ENCODE results near the gene PPOX. TPM values are rescaled to one million over a fixed set of nuclear protein-coding genes. Genes with fewer than 3 reads are reported as not detected.
A peak's percentile ranks its signal among the peaks of the same experiment; 100 is the strongest.

Gene PPOX
- polyA plus RNA-seq, 1 of the 3 experiments (the other 2 are of a cell fraction) = 30.7 TPM

DNA sequence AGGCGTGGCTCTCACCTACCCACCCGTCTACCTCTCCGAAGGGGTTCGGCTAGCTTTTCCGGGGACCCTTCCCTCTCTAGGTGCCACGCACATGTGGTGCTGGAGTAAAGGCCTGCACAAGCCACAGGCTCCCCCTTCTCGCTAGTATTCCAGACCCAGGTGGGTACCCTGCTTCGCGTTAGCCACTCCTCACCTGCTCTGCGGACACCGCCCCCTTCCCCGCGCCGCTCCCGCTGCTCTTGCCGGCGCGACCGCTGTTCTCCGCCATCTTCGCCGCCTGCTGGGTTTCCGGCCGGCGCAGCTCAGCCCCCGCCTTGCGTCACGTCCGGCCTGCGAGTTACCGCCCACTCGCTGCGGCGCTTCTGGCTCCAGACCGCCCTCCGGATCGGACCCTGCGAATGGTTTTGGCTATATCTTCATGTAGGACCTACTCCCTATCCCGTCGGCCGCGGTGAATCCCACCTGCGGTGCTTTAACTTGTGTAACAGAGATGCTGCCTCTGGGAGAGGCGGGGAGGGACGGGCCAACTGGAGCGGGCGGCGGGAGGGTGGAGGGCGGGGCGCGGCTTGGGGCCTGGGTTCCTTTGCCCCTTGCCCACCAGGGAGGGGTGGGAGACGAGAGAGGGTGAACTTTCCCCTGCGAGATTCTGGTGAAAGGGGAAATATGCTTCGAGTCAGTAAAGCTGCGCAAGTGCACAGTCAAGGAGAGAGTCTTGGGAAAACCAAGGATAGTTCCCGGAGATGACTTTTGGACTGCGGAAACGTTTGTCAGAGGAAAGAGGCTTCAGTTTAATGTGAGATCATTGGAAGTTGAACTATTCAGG is 48.3 kb upstream of the PPOX start, which contains the start of the genes NIT1 and PFDN2 (continued):
- TF ChIP-seq, protein P1, sequence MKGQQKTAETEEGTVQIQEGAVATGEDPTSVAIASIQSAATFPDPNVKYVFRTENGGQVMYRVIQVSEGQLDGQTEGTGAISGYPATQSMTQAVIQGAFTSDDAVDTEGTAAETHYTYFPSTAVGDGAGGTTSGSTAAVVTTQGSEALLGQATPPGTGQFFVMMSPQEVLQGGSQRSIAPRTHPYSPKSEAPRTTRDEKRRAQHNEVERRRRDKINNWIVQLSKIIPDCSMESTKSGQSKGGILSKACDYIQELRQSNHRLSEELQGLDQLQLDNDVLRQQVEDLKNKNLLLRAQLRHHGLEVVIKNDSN (IDR thresholded peaks at IDR 0.05; ENCODE audit: borderline replicate concordance, low read depth) = no peak
- TF ChIP-seq TEAD4 (IDR thresholded peaks at IDR 0.05; ENCODE audit: borderline replicate concordance, insufficient read depth) (no peak), GABPA (IDR thresholded peaks at IDR 0.05; ENCODE audit: low read depth) (peak; percentile 89), POLR2AphosphoS5 (IDR thresholded peaks at IDR 0.05; ENCODE audit: low read depth, low read length) (peak; percentile 85), NFIC (IDR thresholded peaks at IDR 0.05; ENCODE audit: borderline replicate concordance) (no peak), SMC3 (IDR thresholded peaks at IDR 0.05; ENCODE audit: low read depth, low read length) (no peak), TCF12 (IDR thresholded peaks at IDR 0.05) (no peak), RXRA (IDR thresholded peaks at IDR 0.05; ENCODE audit: borderline replicate concordance, low read depth) (no peak), SIN3A (IDR thresholded peaks at IDR 0.05; ENCODE audit: borderline replicate concordance, low read depth, low read length) (peak; percentile 53; the same call in 1 of the 2 replicates)
- TF ChIP-seq, protein P2, sequence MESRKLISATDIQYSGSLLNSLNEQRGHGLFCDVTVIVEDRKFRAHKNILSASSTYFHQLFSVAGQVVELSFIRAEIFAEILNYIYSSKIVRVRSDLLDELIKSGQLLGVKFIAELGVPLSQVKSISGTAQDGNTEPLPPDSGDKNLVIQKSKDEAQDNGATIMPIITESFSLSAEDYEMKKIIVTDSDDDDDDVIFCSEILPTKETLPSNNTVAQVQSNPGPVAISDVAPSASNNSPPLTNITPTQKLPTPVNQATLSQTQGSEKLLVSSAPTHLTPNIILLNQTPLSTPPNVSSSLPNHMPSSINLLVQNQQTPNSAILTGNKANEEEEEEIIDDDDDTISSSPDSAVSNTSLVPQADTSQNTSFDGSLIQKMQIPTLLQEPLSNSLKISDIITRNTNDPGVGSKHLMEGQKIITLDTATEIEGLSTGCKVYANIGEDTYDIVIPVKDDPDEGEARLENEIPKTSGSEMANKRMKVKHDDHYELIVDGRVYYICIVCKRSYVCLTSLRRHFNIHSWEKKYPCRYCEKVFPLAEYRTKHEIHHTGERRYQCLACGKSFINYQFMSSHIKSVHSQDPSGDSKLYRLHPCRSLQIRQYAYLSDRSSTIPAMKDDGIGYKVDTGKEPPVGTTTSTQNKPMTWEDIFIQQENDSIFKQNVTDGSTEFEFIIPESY (IDR thresholded peaks at IDR 0.05; ENCODE audit: borderline replicate concordance, low read depth) = no peak
- TF ChIP-seq, protein P3, sequence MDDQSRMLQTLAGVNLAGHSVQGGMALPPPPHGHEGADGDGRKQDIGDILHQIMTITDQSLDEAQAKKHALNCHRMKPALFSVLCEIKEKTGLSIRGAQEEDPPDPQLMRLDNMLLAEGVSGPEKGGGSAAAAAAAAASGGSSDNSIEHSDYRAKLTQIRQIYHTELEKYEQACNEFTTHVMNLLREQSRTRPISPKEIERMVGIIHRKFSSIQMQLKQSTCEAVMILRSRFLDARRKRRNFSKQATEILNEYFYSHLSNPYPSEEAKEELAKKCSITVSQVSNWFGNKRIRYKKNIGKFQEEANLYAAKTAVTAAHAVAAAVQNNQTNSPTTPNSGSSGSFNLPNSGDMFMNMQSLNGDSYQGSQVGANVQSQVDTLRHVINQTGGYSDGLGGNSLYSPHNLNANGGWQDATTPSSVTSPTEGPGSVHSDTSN (IDR thresholded peaks at IDR 0.05) = no peak; the same call in 1 of the 2 replicates

DNA sequence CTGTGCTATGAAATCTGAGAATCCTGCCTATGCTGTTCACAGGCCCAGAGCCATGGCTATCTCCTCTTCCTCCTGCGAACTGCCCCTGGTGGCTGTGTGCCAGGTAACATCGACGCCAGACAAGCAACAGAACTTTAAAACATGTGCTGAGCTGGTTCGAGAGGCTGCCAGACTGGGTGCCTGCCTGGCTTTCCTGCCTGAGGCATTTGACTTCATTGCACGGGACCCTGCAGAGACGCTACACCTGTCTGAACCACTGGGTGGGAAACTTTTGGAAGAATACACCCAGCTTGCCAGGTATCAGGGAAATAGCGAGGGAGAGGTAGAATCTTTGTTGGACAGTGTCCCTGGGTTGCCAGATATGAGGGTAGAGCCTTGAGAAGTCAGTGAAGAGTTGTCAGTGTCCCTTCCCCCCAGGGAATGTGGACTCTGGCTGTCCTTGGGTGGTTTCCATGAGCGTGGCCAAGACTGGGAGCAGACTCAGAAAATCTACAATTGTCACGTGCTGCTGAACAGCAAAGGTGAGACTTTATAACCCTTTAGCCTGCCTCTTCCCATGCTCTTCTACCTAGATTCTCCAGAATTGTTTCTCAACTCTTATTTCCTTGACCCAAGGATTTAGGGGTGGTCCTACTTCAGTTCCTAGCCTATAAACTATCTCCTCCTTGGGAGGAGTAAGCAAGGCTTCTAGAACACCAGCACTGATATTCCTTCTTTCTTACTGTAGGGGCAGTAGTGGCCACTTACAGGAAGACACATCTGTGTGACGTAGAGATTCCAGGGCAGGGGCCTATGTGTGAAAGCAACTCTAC is 46.9 kb upstream of the PPOX start:
- no peaks in the 10 kb centered on the region for H3K9me3 ChIP-seq
- no peak overlapping the region for H2AFZ ChIP-seq (ENCODE audit: low read depth)
- H3K27ac ChIP-seq (ENCODE audit: low read depth in 2 of 2, low read length in 1 of 2) = peak overlapping the region; percentile 90 to 93
- H3K36me3 ChIP-seq (replicated peaks in 1 of 2; ENCODE audit: control insufficient read depth in 1 of 2, insufficient read depth in 2 of 2, low read length in 1 of 2) = peaks cover 30 to 46% of the 10 kb centered on the region in 2 experiments
- no peaks in the 10 kb centered on the region for H3K9me2 ChIP-seq
- H3K9ac ChIP-seq = peak overlapping the region; percentile 93; the same call in 1 of the 2 replicates
- H3K4me3 ChIP-seq (ENCODE audit: low read depth in 2 of 2, low read length in 1 of 2) = peak overlapping the region; percentile 79 to 92
- no peaks in the 10 kb centered on the region for H3K27me3 ChIP-seq (ENCODE audit: insufficient read depth)
- peaks cover 15% of the 10 kb centered on the region for H3F3A ChIP-seq (replicated peaks; ENCODE audit: insufficient read depth)
- peaks cover 22 to 25% of the 10 kb centered on the region in 2 experiments; a peak in 3 of 4 replicates for H3K4me1 ChIP-seq (ENCODE audit: control insufficient read depth in 1 of 2, insufficient read depth in 2 of 2, low read depth in 1 of 2, low read length in 1 of 2)
- CTCF ChIA-PET = interaction anchor here (0.8 to 1.4 kb wide), 2 partner anchors 12 to 31 kb away, joined by 3 to 9 read pairs; partner anchors contain the start of gene DEDD
- peaks cover 62% of the 10 kb centered on the region for H3K79me2 ChIP-seq (ENCODE audit: insufficient read depth)
- H3K4me2 ChIP-seq = peak overlapping the region; percentile 92
- peaks cover 17% of the 10 kb centered on the region for H4K20me1 ChIP-seq (ENCODE audit: insufficient read depth)
- POLR2A ChIA-PET = interaction anchor here (0.9 to 1.7 kb wide), 2 partner anchors 9 to 78 kb away, joined by 3 to 5 read pairs; no protein-coding TSS in a partner anchor
- peak; percentile 39 for DNase-seq
- WGBS (ENCODE audit: low lambda C conversion rate) = 49% methylated on average over 10 of the region's 10 CpGs
- TF ChIP-seq, protein P1 (IDR thresholded peaks at IDR 0.05; ENCODE audit: borderline replicate concordance, low read depth) = no peak
- no peak for TF ChIP-seq RCOR1 (IDR thresholded peaks at IDR 0.05; ENCODE audit: low read length)
- TF ChIP-seq NFIC (IDR thresholded peaks at IDR 0.05; ENCODE audit: borderline replicate concordance) = no peak
- TF ChIP-seq TEAD4 (IDR thresholded peaks at IDR 0.05; ENCODE audit: borderline replicate concordance, insufficient read depth) = no peak
- TF ChIP-seq, protein P4, sequence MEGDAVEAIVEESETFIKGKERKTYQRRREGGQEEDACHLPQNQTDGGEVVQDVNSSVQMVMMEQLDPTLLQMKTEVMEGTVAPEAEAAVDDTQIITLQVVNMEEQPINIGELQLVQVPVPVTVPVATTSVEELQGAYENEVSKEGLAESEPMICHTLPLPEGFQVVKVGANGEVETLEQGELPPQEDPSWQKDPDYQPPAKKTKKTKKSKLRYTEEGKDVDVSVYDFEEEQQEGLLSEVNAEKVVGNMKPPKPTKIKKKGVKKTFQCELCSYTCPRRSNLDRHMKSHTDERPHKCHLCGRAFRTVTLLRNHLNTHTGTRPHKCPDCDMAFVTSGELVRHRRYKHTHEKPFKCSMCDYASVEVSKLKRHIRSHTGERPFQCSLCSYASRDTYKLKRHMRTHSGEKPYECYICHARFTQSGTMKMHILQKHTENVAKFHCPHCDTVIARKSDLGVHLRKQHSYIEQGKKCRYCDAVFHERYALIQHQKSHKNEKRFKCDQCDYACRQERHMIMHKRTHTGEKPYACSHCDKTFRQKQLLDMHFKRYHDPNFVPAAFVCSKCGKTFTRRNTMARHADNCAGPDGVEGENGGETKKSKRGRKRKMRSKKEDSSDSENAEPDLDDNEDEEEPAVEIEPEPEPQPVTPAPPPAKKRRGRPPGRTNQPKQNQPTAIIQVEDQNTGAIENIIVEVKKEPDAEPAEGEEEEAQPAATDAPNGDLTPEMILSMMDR (IDR thresholded peaks at IDR 0.05) = peak; percentile 55
- no peak for TF ChIP-seq FOXM1 (IDR thresholded peaks at IDR 0.05; ENCODE audit: low read depth)
- no peak for TF ChIP-seq TCF12 (IDR thresholded peaks at IDR 0.05)
- no peak for TF ChIP-seq YY1 (IDR thresholded peaks at IDR 0.05; ENCODE audit: low read depth)
- no peak for TF ChIP-seq RFX5 (IDR thresholded peaks at IDR 0.05; ENCODE audit: low read length)
- TF ChIP-seq EZH2phosphoT487 (IDR thresholded peaks at IDR 0.05; ENCODE audit: borderline replicate concordance, low read depth) = no peak
- no peak for TF ChIP-seq EP300 (IDR thresholded peaks at IDR 0.05; ENCODE audit: borderline replicate concordance in 1 of 2, low read depth in 1 of 2, low read length in 1 of 2)
